ENCODE data around the gene SOX5.

SOX5 gene

DNA sequence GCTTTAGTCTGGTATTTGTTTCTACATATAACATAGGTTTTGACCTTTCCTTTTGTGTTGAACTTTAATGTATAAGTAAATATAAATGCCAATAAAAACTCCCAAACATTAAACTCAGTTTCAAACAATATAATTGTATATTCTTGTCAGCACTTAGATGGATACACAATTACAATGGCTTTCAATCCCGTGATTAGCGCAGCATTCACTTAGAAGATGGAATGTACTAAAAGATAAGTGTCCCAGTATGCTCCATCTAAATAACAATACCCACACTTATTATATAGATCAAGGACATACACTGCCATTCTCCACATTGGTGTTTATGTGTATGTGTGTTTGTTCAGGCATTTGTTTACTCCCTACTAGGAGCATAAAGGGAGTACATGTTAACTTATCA is 193.1 kb downstream of the SOX5 start:
- ChIA-PET CTCF (no interaction called here), POLR2A (no interaction called here)
- no peak for TF ChIP-seq L3MBTL2 (conservative IDR thresholded peaks at IDR 0.05)
- TF ChIP-seq FOXM1 (IDR thresholded peaks at IDR 0.05; ENCODE audit: borderline replicate concordance), result no peak
- no peak for TF ChIP-seq TARDBP (IDR thresholded peaks at IDR 0.05)
- TF ChIP-seq ZNF384 (IDR thresholded peaks at IDR 0.05), result no peak
- TF ChIP-seq SP1 (IDR thresholded peaks at IDR 0.05), result no peak
- TF ChIP-seq BHLHE40 (IDR thresholded peaks at IDR 0.05; ENCODE audit: borderline replicate concordance), result no peak
- TF ChIP-seq ELF4 (IDR thresholded peaks at IDR 0.05), result no peak
- TF ChIP-seq FOXA1 (IDR thresholded peaks at IDR 0.05), result no peak
- TF ChIP-seq NFRKB (IDR thresholded peaks at IDR 0.05), result no peak
- TF ChIP-seq HDGF (IDR thresholded peaks at IDR 0.05; ENCODE audit: borderline replicate concordance), result no peak
- TF ChIP-seq CTBP1 (IDR thresholded peaks at IDR 0.05; ENCODE audit: borderline replicate concordance), result no peak
- TF ChIP-seq ARNT (IDR thresholded peaks at IDR 0.05), result no peak
- TF ChIP-seq LEF1 (IDR thresholded peaks at IDR 0.05; ENCODE audit: borderline replicate concordance), result no peak
- TF ChIP-seq FOXK2 (IDR thresholded peaks at IDR 0.05), result no peak
- TF ChIP-seq SUZ12 (IDR thresholded peaks at IDR 0.05), result no peak
- TF ChIP-seq, protein P1, sequence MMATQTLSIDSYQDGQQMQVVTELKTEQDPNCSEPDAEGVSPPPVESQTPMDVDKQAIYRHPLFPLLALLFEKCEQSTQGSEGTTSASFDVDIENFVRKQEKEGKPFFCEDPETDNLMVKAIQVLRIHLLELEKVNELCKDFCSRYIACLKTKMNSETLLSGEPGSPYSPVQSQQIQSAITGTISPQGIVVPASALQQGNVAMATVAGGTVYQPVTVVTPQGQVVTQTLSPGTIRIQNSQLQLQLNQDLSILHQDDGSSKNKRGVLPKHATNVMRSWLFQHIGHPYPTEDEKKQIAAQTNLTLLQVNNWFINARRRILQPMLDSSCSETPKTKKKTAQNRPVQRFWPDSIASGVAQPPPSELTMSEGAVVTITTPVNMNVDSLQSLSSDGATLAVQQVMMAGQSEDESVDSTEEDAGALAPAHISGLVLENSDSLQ (IDR thresholded peaks at IDR 0.05), result no peak
- DNase-seq (ENCODE audit: extremely low spot score), result no peak

DNA sequence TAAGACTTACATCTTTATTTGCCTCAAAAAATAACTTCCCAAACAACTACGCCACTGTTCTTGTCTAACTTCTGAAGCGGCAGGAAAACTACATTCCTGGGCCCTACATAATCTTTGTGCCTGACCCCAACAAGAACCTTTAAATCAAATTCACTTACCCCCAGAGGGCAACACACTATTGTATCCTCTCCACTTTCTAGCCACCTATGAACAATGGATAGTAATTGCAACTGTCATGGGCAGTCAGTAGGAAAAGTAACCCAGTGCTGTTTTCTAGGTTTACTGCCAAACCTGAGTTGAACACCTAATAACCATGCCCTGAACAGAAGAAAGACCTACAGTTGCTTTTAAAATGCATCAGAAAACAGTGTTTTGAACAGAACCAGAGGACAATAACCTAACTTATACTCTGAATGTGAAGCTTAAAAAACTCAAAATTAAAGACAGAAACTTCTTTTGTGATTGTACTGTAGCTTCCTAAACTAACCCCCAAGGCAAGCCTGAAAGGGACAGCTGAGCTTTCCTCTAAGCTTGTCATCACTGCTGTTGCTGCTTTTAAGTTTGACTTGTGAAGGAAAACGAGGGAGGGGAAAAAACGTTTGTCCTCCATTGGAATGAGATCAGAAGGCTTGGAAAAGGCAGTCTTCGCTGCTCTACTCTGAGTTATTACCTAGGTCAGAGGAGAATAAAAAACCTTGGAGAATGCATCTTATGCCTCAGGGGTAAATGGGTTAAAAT is 195.7 kb downstream of the SOX5 start:
- ChIA-PET POLR2A (no interaction called here), CTCF (no interaction called here)
- no peak for DNase-seq (ENCODE audit: extremely low spot score)
- no peak for TF ChIP-seq ARNT (IDR thresholded peaks at IDR 0.05)
- TF ChIP-seq L3MBTL2 (conservative IDR thresholded peaks at IDR 0.05), result no peak
- no peak for TF ChIP-seq ZNF384 (IDR thresholded peaks at IDR 0.05)
- TF ChIP-seq SP1 (IDR thresholded peaks at IDR 0.05), result no peak
- TF ChIP-seq FOXA1 (IDR thresholded peaks at IDR 0.05), result no peak
- TF ChIP-seq HDGF (IDR thresholded peaks at IDR 0.05; ENCODE audit: borderline replicate concordance), result no peak
- TF ChIP-seq FOXK2 (IDR thresholded peaks at IDR 0.05), result no peak
- TF ChIP-seq, protein P1 (IDR thresholded peaks at IDR 0.05), result no peak
- no peak for TF ChIP-seq LEF1 (IDR thresholded peaks at IDR 0.05; ENCODE audit: borderline replicate concordance)
- no peak for TF ChIP-seq ELF4 (IDR thresholded peaks at IDR 0.05)
- no peak for TF ChIP-seq FOXM1 (IDR thresholded peaks at IDR 0.05; ENCODE audit: borderline replicate concordance)
- no peak for TF ChIP-seq SUZ12 (IDR thresholded peaks at IDR 0.05)
- no peak for TF ChIP-seq TARDBP (IDR thresholded peaks at IDR 0.05)
- TF ChIP-seq NFRKB (IDR thresholded peaks at IDR 0.05), result no peak
- TF ChIP-seq BHLHE40 (IDR thresholded peaks at IDR 0.05; ENCODE audit: borderline replicate concordance), result no peak
- no peak for TF ChIP-seq CTBP1 (IDR thresholded peaks at IDR 0.05; ENCODE audit: borderline replicate concordance)

DNA sequence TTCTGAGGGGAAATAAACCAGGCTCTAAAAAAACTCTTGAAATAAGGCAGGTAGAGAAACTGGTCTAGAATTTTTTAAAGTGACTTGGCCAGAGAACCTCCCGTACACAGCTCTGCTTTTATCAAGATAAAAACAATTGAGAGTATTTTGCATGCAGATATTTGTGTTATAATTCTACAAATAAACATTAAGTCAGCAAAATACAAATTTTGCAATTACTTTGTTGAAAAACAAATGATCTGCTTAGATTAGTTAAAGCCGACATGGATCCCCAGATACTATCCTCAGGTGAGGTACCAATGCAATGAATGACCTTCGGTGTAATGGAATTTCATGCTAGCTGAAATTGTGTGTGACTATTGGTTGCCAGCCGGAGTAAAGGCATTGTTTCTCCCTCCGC is 197.2 kb downstream of the SOX5 start:
- ChIA-PET POLR2A (no interaction called here), CTCF (no interaction called here)
- TF ChIP-seq TARDBP (IDR thresholded peaks at IDR 0.05), result no peak
- TF ChIP-seq ARNT (IDR thresholded peaks at IDR 0.05), result no peak
- TF ChIP-seq, protein P1 (IDR thresholded peaks at IDR 0.05), result no peak
- no peak for TF ChIP-seq ELF4 (IDR thresholded peaks at IDR 0.05)
- TF ChIP-seq FOXK2 (IDR thresholded peaks at IDR 0.05), result no peak
- TF ChIP-seq ZNF384 (IDR thresholded peaks at IDR 0.05), result no peak
- no peak for TF ChIP-seq NFRKB (IDR thresholded peaks at IDR 0.05)
- no peak for TF ChIP-seq LEF1 (IDR thresholded peaks at IDR 0.05; ENCODE audit: borderline replicate concordance)
- DNase-seq (ENCODE audit: extremely low spot score), result no peak

DNA sequence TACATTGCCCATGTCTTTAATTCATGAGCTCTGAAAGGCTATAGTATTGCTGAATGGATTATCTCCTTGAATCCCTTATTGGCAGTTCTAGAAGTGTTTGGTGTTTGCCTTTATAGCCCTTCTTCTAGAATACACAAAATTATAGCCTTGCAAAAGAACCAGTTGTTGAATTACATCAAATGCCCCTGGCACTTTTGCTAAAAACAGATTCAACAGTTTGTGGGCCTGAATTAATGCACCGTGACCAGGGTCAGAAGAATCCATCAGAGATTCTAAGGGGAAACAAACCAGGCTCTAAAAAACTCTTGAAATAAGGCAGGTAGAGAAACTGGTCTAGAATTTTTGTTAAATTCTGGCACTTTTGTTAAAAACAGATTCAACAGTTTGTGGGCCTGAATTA is 197.8 kb downstream of the SOX5 start:
- POLR2A ChIA-PET, result no interaction called here

DNA sequence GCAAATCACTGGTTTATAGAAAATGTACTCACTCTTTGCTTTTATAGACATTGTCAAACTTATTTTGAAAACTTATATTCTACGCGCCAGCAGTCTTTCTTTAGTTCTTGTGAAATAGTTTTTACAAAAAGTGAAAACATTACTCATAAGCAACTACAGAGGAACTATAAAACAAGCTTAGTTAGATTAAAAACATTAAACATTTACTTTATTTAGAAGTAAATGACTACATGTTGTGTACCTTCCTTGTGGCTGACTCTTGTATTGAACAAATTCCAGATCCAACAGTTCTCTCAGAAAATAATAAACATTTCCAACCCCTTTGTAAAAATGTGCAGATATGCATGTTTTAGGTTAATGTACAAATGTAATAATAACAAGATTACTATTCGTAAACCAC is 198.5 kb downstream of the SOX5 start:
- no peak for DNase-seq (ENCODE audit: extremely low spot score)
- POLR2A ChIA-PET, result no interaction called here
- TF ChIP-seq HDGF (IDR thresholded peaks at IDR 0.05; ENCODE audit: borderline replicate concordance), result no peak
- no peak for TF ChIP-seq LEF1 (IDR thresholded peaks at IDR 0.05; ENCODE audit: borderline replicate concordance)
- no peak for TF ChIP-seq SUZ12 (IDR thresholded peaks at IDR 0.05)
- TF ChIP-seq TARDBP (IDR thresholded peaks at IDR 0.05), result no peak
- TF ChIP-seq FOXA1 (IDR thresholded peaks at IDR 0.05), result no peak
- TF ChIP-seq L3MBTL2 (conservative IDR thresholded peaks at IDR 0.05), result no peak
- no peak for TF ChIP-seq ZNF384 (IDR thresholded peaks at IDR 0.05)
- TF ChIP-seq, protein P1 (IDR thresholded peaks at IDR 0.05), result no peak
- TF ChIP-seq ARNT (IDR thresholded peaks at IDR 0.05), result no peak
- TF ChIP-seq CTBP1 (IDR thresholded peaks at IDR 0.05; ENCODE audit: borderline replicate concordance), result no peak
- TF ChIP-seq NFRKB (IDR thresholded peaks at IDR 0.05), result no peak
- TF ChIP-seq FOXM1 (IDR thresholded peaks at IDR 0.05; ENCODE audit: borderline replicate concordance), result no peak
- TF ChIP-seq ELF4 (IDR thresholded peaks at IDR 0.05), result no peak
- TF ChIP-seq BHLHE40 (IDR thresholded peaks at IDR 0.05; ENCODE audit: borderline replicate concordance), result no peak
- no peak for TF ChIP-seq SP1 (IDR thresholded peaks at IDR 0.05)
- no peak for TF ChIP-seq FOXK2 (IDR thresholded peaks at IDR 0.05)
- CTCF ChIA-PET, result interaction anchor here (0.5 kb wide), 1 partner anchor 32 kb away, joined by 3 read pairs; no protein-coding TSS in a partner anchor

More for the DNA sequence above, 197.8 kb downstream of the SOX5 start:
- CTCF ChIA-PET, result no interaction called here
- no peak for DNase-seq (ENCODE audit: extremely low spot score)
- TF ChIP-seq HDGF (IDR thresholded peaks at IDR 0.05; ENCODE audit: borderline replicate concordance) (no peak), SUZ12 (IDR thresholded peaks at IDR 0.05) (no peak), L3MBTL2 (conservative IDR thresholded peaks at IDR 0.05) (no peak), BHLHE40 (IDR thresholded peaks at IDR 0.05; ENCODE audit: borderline replicate concordance) (no peak), ARNT (IDR thresholded peaks at IDR 0.05) (no peak)
